ENCODE measurements around the gene UBE2D2. TPM values are rescaled to one million over a fixed set of nuclear protein-coding genes. Genes with fewer than 3 reads are reported as not detected.

The UBE2D2 gene
- polyA plus RNA-seq, 3 donors, result 137 to 186 (median 165) TPM

DNA sequence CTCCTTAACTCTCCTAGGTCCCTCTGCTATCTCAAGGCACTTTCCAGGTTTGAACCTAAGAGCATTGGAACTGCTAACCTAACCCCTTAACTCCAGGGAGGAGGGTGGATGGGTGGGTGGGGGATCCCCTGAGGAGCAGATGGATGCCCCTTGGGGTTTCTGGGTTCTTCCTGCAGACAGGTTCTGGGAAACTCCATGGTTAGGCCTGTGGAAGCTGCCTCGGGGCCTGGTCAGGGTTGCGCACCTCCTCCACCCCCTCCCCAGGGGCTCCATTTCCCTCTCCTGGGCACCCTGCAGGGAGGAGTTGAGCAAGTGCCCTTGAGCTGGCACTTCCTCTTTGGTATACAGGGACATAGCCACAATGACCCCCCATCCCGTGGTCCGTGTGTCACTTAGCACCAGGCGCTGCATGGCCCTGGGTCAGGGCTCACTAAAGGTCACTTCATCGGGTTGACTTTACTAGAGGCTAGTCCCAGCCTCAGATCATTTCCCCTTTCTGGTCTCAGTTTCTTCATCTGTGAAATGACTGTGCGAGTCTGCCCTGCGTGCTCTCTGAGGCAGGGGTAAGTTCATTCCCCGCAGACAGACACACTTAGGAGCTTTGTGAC, 103.1 kb downstream of the UBE2D2 start:
- DNase-seq (ENCODE audit: extremely low read depth in 1 of 11, low read depth in 9 of 11, low spot score in 4 of 11), result no peak

DNA sequence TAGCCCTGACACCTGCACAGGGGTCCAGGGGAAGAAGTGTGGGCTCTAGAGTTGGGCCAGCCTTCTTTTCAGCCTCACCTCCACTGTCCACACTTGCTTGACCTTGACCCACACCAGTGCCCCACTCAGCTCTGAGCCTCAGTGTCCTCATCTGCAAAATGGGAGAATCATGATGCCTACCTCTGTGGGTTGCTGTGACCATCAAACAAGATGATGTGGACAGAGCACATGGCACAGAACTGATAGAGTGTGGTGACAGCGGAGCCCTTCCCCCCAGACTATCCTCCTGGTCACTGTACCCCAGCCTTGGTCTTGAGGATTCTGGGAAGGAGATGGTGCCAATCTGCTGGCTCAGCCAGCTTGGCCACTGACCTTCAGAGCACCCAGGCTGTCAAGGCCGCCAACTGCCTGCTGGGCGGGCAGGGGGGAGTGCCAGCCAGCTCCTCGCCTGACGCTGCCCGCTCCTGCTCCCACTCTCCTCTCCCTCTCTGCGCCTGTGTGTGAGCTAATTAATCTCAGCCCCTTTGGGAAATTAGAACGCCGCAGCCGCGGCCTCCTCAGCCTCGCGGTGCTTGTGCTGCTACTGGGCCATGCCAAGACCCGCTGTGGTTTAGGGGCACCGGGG, 103.7 kb downstream of the UBE2D2 start:
- no peak for DNase-seq (ENCODE audit: extremely low read depth in 1 of 11, low read depth in 9 of 11, low spot score in 4 of 11)

DNA sequence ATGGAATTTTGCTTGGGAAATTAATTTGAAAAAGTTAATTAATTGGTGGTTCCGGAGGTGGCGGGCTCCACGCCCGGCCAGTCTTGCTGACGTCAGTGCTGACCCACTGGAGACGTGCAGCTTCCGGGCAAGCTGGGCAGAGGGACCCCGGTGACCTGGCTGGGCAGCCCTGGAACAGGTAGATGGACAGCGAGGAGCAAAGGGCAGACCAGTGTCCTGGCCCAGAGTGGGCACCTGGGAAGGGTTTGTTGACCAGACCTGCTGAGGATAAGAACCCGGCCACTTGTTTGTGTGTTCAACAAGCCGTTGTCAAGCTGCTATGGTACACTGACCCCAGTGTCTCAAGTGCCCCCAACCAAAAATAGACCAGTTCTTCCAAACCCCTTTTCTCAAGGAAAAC, 104.5 kb downstream of the UBE2D2 start:
- no peak for DNase-seq (ENCODE audit: extremely low read depth in 1 of 11, low read depth in 9 of 11, low spot score in 4 of 11)

- no peak for DNase-seq (ENCODE audit: extremely low read depth in 1 of 11, low read depth in 9 of 11, low spot score in 4 of 11)
Observed at GRCh38 chr5:139666551-139666950, 105.4 kb downstream of the UBE2D2 start.

DNA sequence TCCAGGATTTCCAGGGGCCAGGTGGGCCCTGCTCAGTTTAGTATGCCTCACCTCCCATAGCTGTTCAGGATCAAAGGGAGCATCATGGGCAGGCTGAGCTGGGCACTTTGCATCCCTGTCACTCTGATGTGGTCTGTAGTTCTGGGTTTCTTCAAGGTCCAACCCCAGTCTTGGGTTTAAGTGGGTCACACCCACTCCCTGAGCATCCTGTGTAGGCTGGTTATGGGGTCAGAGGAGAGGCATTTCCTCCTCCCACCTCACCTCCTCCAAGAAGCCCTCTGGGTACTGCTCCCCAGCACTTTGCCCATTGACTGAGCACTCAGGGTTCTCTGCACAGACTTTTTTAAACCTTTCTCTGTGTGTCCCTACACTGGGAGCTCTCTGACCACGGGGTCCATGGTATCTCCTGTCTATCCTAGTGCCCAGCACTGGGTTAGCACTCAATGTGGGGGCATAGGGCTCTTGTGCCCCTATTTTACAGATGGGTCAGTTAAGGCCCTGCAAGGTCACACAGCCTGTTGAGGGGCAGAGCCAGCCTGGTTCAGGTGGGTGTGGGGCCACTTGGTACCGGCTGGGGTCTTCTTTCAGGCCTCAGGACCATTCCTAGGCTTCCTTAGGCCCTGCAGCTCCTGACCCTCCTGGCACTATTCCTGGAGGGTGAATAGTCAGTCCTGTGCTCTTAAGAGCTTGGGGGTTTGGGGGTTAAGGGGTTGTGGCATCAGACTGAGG, 106.0 kb downstream of the UBE2D2 start:
- DNase-seq (ENCODE audit: extremely low read depth in 1 of 11, low read depth in 9 of 11, low spot score in 4 of 11), result no peak

DNA sequence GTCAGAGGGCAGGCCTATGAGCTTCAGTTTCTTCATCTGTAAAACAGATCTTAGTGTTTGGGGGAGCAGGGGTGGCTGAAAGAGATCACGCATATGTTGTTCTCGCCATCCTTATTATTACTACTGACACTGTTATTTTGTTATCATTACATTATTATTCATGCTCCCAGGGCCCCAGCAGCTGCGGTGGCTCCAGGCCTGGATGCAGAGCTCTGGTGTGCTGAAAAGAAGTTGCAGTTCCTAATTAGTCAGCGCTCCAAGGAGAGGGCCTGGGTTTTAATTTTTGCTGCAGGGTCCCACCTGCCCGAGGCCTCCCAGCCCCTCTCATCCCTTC, 106.6 kb downstream of the UBE2D2 start:
- no peak for DNase-seq (ENCODE audit: extremely low read depth in 1 of 11, low read depth in 9 of 11, low spot score in 4 of 11)

GRCh38 chr5:139668064-139668880, 107.1 kb downstream of the UBE2D2 start:
- DNase-seq (ENCODE audit: extremely low read depth in 1 of 11, low read depth in 9 of 11, low spot score in 4 of 11), result no peak

DNA sequence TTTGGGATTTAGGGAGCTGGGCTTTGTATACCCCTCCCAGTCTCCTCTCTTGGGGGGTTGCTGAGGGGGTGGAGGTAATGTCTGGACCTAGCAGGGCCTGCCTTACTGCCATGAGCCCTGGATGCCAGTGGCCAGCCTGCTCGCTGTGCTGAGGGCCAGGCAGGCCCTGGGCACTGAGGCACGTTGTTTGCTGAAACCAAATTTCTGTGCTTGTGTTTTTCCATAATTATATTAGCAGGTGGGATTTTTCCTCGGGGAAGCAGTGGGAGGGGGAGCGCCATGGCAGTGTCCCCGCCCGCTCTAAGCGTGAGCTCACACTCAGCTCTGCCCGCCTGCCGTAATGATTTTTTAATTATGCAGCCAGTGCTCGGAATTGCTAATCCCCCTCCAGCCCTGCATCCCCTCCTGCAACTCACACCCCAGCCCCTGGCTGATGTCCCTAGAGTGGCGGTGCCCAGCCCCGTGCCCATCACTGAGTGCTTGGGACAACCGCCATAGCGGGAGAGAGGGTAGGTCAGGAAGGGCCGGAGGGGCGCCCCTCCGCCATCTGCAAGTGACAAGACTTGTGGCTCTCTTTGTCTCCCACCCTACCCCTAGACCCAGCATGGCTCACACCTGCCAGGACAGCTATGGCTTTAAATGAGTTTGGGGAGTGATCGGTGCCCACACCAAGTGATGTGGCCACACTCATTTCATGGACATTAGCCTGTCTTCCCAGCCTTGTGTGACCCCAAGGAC, 108.0 kb downstream of the UBE2D2 start:
- no peak for DNase-seq (ENCODE audit: extremely low read depth in 1 of 11, low read depth in 9 of 11, low spot score in 4 of 11)

GRCh38 chr5:139669662-139670368, 108.7 kb downstream of the UBE2D2 start:
- no peak for DNase-seq (ENCODE audit: extremely low read depth in 1 of 11, low read depth in 9 of 11, low spot score in 4 of 11)

DNA sequence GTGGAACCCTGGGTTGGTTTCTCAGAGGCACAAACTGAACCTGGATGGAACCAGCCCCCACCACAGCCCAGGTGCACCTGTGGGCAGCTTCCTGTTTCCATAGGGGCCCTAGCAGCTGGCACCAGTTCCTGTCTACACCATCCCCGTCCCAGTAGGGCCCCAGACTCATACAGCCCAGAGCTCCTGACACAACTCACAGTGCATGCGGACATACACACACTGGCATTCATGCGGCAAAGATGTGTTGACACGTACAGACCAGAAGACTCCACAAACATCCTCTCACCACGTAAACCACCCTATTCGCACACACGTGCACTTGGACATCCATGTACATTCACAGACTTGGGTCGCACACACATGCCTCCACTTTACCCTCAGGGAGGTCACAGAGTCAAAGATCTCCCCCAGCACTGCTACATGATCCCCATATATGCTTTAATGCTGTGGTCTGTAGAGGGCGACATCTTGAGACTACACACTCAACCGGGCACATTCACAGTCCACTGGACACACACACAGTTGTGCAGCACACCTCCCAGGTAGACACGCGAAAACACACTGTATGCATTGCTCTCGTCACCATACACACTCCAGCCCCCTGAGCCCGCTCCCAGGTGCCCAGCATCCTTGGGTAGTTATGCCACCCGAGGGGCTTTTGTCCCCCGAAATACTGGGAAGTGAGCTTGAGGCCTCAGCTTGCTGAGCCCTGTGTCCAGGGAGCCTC, 109.4 kb downstream of the UBE2D2 start:
- DNase-seq (ENCODE audit: extremely low read depth in 1 of 11, low read depth in 9 of 11, low spot score in 4 of 11), result no peak

DNA sequence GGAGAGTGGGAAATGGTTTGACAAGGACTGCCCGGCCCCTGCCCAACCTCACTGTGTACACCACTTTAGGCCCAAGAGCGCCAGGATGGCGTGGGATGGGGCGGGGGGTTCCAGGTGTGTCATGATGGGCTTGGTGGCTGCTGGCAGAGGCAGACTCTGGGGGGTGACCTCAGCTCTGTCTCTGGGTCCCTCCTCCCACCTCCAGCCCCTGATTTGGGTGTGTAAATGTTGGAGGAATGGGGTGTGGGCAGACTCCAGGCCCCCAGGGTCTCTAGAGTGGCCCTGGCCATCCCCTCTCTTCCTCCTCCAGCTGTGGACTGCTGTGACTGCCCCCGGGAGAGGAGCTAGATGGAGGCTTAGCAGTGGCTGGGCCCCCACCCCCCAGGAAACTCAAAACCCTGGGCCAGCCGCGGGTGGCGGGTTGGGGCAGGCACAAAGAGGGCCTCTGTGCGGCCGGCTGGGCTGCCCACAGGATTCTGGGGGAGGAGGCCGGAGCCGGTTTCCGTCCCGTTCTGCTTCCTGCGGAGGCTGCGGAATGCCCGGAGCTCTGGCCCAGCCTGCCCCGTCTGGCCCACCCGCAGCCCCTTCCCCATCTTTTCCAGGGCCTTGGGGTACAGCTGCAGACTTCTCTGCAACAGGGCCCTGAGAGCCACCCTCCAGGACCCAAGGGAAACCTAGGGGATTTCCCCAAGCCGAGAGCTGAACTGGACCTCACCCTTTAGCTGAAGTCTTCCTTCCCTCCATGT, 110.1 kb downstream of the UBE2D2 start:
- DNase-seq (ENCODE audit: extremely low read depth in 1 of 11, low read depth in 9 of 11, low spot score in 4 of 11), result no peak

- no peak for DNase-seq (ENCODE audit: extremely low read depth in 1 of 11, low read depth in 9 of 11, low spot score in 4 of 11)
Observed at GRCh38 chr5:139675213-139675612, 114.1 kb downstream of the UBE2D2 start.

- no peak for DNase-seq (ENCODE audit: extremely low read depth in 1 of 11, low read depth in 9 of 11, low spot score in 4 of 11)
Observed at GRCh38 chr5:139675825-139676224, 114.7 kb downstream of the UBE2D2 start.

DNA sequence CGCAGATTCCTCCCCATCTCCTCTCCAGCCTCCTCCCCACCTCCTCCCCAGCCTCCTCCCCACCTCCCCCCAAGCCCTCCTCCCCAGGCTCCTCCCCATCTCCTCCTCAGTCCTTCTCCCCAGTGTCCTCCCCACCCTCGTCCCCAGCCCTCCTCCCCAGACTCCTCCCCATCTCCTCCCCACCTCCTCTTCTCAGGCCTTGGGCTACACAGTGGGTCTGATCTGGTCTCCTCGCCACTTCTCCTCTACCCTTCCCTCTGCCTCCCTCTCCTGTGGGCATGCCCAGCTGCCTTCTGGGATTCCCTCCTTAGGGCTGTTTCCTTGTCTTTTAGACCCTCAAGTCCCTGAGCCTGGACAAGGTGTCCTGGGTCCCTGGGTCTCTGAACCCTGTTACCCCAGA, 115.3 kb downstream of the UBE2D2 start:
- DNase-seq (ENCODE audit: extremely low read depth in 1 of 11, low read depth in 9 of 11, low spot score in 4 of 11), result no peak

- DNase-seq (ENCODE audit: extremely low read depth in 1 of 11, low read depth in 9 of 11, low spot score in 4 of 11), result peak in 1 of 11 donors; percentile 76
Observed at GRCh38 chr5:139676951-139677735, 116.0 kb downstream of the UBE2D2 start.

Data from renal cortex interstitium (tissue), 11 donors.